GM06990 (cell line): ENCODE measurements around the gene IDUA.

ENCODE experiments used
- DNase-seq: peaks from one replicate; pipeline ENCODE4 v3.0.0-alpha.2; 2011; ENCODE audit not compliant: insufficient read length; ENCODE audit errors: extremely low read depth
- H3K27me3 ChIP-seq: replicated peaks from 2 replicates; pipeline ENCODE4 v1.6.0; 2011; ENCODE audit warnings: low read length; ENCODE audit not compliant: control insufficient read depth, insufficient read depth
- H3K36me3 ChIP-seq: 2 replicates; pipeline ENCODE4 v1.5.1; 2011; ENCODE audit warnings: low read length; ENCODE audit not compliant: control insufficient read depth, insufficient read depth
- H3K4me3 ChIP-seq: replicated peaks from 2 replicates; pipeline ENCODE4 v1.5.1; 2011; ENCODE audit warnings: low read depth, mild to moderate bottlenecking, control low read depth, low read length
- TF ChIP-seq, protein P1 (sequence below): IDR thresholded peaks from 2 replicates; pipeline ENCODE4 v1.5.1; 2011; ENCODE audit warnings: low read length, control low read depth, mild to moderate bottlenecking, inconsistent platforms; ENCODE audit not compliant: insufficient read depth, poor library complexity, severe bottlenecking

Gene IDUA

DNA sequence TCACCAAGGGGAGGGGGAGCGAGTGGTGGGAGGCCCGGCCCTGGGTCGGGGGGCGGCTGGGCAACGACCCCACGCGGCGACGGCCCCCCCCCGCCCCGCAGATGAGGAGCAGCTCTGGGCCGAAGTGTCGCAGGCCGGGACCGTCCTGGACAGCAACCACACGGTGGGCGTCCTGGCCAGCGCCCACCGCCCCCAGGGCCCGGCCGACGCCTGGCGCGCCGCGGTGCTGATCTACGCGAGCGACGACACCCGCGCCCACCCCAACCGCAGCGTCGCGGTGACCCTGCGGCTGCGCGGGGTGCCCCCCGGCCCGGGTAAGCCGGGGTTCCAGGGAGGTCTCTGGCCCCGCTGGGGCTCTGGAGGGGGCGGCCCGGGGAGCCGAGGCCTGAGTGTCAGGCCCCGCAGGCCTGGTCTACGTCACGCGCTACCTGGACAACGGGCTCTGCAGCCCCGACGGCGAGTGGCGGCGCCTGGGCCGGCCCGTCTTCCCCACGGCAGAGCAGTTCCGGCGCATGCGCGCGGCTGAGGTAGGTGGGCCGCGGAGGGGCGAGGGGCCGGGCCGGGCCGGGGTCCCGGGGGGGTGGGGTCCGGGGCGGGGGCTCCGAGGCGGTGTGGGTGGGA, 15.9 kb downstream of the IDUA start:
- peaks cover 5% of the 10 kb centered on the region for H3K27me3 ChIP-seq
- DNase-seq, result no peak
- TF ChIP-seq, protein P1, sequence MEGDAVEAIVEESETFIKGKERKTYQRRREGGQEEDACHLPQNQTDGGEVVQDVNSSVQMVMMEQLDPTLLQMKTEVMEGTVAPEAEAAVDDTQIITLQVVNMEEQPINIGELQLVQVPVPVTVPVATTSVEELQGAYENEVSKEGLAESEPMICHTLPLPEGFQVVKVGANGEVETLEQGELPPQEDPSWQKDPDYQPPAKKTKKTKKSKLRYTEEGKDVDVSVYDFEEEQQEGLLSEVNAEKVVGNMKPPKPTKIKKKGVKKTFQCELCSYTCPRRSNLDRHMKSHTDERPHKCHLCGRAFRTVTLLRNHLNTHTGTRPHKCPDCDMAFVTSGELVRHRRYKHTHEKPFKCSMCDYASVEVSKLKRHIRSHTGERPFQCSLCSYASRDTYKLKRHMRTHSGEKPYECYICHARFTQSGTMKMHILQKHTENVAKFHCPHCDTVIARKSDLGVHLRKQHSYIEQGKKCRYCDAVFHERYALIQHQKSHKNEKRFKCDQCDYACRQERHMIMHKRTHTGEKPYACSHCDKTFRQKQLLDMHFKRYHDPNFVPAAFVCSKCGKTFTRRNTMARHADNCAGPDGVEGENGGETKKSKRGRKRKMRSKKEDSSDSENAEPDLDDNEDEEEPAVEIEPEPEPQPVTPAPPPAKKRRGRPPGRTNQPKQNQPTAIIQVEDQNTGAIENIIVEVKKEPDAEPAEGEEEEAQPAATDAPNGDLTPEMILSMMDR, result no peak
- H3K36me3 ChIP-seq, result no peaks in the 10 kb centered on the region
- no peak overlapping the region for H3K4me3 ChIP-seq

DNA sequence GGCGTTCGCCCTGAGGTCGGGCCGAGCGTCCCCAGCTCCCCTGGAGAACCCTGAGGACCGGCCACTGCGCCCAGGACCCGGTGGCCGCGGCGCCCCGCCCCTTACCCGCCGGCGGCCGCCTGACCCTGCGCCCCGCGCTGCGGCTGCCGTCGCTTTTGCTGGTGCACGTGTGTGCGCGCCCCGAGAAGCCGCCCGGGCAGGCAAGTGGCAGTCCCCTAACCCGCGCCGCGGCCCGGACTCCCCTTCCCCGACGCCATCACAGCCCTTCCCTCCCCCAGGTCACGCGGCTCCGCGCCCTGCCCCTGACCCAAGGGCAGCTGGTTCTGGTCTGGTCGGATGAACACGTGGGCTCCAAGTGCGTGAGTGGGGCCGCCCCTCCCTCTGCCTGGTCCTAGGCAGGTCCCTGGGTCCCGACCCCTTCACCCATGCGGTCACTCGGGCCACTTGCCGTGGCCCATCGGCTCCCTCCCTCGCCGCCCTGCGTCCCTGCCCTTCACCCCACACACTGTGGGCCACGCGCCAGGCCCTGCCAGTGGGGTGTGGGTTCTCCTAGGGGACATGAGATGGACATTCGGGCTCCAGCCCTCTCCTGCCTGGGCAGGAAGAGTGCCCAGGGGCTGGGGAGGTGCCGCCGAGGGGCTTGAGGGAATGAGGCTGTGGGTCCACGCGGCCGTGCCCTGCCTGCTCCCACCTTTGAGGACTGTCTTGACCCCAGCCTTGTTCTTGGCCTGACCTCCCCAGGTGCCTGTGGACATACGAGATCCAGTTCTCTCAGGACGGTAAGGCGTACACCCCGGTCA, 16.6 kb downstream of the IDUA start:
- TF ChIP-seq, protein P1, result no peak
- Histone ChIP-seq H3K36me3 (no peaks in the 10 kb centered on the region), H3K4me3 (no peak overlapping the region), H3K27me3 (peaks cover 3% of the 10 kb centered on the region)
- no peak for DNase-seq

DNA sequence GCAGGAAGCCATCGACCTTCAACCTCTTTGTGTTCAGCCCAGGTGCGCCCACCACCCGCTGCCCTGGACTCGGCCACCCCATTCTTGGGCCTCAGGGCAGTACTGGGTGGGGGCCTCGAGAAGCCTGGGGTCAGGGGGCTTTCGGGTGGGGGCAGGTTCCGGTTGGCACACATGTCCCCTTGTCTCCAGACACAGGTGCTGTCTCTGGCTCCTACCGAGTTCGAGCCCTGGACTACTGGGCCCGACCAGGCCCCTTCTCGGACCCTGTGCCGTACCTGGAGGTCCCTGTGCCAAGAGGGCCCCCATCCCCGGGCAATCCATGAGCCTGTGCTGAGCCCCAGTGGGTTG, 17.2 kb downstream of the IDUA start:
- H3K4me3 ChIP-seq, result no peak overlapping the region
- peaks cover 2% of the 10 kb centered on the region for H3K27me3 ChIP-seq
- H3K36me3 ChIP-seq, result no peaks in the 10 kb centered on the region
- TF ChIP-seq, protein P1, result no peak
- DNase-seq, result no peak

DNA sequence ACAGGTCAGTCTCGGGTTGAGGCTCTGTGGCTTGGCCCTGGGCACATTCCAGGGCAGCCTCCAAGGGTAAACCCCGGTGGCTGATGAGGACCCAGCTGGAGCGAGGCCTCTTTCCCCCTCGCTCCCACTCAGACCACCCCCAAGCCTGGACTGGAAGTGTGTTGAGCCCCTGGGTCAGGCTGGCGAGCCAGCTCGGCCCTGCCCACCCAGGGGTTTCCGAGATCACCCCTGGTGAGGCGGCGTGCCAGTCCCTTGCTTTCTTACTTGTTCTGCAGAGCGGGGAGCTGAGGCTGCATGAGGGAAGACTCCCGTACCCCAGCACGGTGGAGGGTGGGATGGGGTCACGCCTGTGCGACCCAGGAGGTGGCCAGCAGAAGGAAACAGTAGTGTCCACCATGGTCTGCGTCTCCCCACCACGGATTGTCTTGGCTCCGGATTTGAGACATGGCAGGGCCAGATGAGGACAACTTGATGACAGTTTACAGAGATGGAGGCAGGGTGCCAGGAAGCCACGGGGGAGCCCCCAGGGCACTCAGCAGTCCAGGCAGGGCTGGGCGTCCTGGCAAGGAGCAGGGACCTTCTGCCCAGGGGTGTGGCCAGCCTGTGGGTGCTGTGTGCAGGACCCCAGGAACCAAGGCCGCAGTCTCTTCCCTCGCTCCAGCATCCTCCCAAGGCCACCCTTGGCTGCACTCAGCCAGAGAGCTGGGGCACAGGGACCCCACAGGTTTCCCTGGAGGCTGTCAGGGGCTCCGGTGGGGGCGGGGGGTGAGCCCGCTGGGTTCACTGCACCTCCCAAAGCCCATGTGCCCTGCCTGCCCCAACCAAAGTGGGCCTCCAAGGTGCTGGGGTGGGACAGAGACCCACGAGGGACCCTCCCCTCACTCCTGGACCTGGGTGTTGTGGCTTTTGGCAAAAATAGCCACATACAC, 18.0 kb downstream of the IDUA start:
- Histone ChIP-seq H3K4me3 (no peak overlapping the region), H3K27me3 (no peaks in the 10 kb centered on the region; the same call in 1 of the 2 replicates), H3K36me3 (no peaks in the 10 kb centered on the region)
- TF ChIP-seq, protein P1, result no peak
- no peak for DNase-seq

DNA sequence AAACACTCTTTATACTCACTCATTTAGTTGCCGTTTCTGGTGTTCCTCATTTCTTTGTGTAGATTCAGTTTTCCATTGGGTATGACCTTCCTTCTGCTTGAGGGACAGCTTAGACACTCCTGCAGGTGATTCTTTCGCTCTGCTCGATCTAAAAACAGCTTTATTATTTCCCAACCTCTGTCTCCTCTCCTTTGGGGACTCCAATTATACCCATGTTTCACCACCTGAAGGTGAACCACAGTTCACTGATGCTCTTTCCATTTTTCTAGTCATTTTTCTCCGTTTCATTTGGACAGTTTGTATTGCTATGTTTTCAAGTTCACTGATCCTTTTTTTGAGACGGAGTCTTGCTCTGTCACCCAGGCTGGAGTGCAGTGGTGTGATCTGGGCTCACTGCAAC, 20.0 kb downstream of the IDUA start:
- TF ChIP-seq, protein P1, result no peak
- DNase-seq, result no peak
- no peaks in the 10 kb centered on the region; the same call in 1 of the 2 replicates for H3K27me3 ChIP-seq
- no peaks in the 10 kb centered on the region for H3K36me3 ChIP-seq
- H3K4me3 ChIP-seq, result no peak overlapping the region
